WERI-Rb-1 (cell line): Measurements from ENCODE around the gene KRT24.
"Not testable (repeated sequence)": the region's sequence is repeated elsewhere in the genome, so short reads cannot be mapped to it uniquely, and the experiment has no call there.

ENCODE experiments used
- DNase-seq: peaks from one replicate; pipeline ENCODE4 v3.0.0-alpha.2; 2020
- H3K27ac ChIP-seq: fragments of 250-450 bp; sonication (Bioruptor Pico); 2 replicates; pipeline ENCODE4 v1.5.1; 2020; ENCODE audit warnings: mild to moderate bottlenecking, moderate library complexity
- H3K27me3 ChIP-seq: fragments of 250-450 bp; sonication (Bioruptor Pico); 2 replicates; pipeline ENCODE4 v1.5.1; 2021; ENCODE audit warnings: mild to moderate bottlenecking, low read depth, moderate library complexity; ENCODE audit not compliant: insufficient read depth, severe bottlenecking
- H3K36me3 ChIP-seq: fragments of 250-450 bp; sonication (Bioruptor Pico); 2 replicates; pipeline ENCODE4 v1.5.1; 2020; ENCODE audit warnings: mild to moderate bottlenecking, moderate library complexity
- H3K4me3 ChIP-seq: 2 replicates; pipeline ENCODE4 v1.5.1; 2011; ENCODE audit warnings: low read depth, mild to moderate bottlenecking, control low read depth, low read length
- H3K9me3 ChIP-seq: fragments of 250-450 bp; sonication (Bioruptor Pico); 2 replicates; pipeline ENCODE4 v1.5.1; 2021; ENCODE audit warnings: mild to moderate bottlenecking, moderate library complexity; ENCODE audit not compliant: severe bottlenecking
- TF ChIP-seq, protein P1 (sequence below): IDR thresholded peaks from 2 replicates; pipeline ENCODE4 v1.5.1; 2011; ENCODE audit warnings: low read depth, mild to moderate bottlenecking, control low read depth, inconsistent platforms, low read length

Gene KRT24

GRCh38 chr17:40703652-40704051 lies at the start of gene KRT24:
TSS of gene KRT24 (minus strand) at chr17:40703752. CDS start at chr17:40703693, 59 bp downstream.
- Histone ChIP-seq H3K27ac (no peak within 1 kb of the TSS), H3K36me3 (no peaks in the 10 kb centered on the region), H3K27me3 (peaks cover 95% of the 10 kb centered on the region), H3K9me3 (peaks cover 6% of the 10 kb centered on the region), H3K4me3 (no peak within 1 kb of the TSS)
- no peak for DNase-seq
- TF ChIP-seq, protein P1, sequence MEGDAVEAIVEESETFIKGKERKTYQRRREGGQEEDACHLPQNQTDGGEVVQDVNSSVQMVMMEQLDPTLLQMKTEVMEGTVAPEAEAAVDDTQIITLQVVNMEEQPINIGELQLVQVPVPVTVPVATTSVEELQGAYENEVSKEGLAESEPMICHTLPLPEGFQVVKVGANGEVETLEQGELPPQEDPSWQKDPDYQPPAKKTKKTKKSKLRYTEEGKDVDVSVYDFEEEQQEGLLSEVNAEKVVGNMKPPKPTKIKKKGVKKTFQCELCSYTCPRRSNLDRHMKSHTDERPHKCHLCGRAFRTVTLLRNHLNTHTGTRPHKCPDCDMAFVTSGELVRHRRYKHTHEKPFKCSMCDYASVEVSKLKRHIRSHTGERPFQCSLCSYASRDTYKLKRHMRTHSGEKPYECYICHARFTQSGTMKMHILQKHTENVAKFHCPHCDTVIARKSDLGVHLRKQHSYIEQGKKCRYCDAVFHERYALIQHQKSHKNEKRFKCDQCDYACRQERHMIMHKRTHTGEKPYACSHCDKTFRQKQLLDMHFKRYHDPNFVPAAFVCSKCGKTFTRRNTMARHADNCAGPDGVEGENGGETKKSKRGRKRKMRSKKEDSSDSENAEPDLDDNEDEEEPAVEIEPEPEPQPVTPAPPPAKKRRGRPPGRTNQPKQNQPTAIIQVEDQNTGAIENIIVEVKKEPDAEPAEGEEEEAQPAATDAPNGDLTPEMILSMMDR, result no peak

DNA sequence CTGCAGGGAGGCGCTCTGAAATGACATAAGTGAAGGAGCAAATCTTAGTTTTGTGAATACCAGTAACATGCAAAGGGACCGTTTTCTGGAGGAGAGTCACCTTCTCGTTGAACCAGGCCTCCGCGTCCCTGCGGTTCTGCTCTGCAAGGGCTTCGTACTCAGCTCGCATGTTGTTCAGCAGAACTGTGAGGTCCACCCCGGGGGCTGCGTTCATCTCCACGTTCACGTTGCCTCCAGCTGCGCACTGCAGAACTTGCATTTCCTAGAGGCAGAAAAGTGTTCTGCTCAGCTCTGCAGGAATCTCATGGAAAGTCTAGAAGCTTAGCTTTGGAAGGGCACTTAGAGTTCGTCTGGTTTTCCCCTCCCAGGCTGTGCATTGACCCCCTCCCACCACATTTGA lies 47.5 kb upstream of the KRT24 start:
- H3K36me3 ChIP-seq, result no peaks in the 10 kb centered on the region
- H3K9me3 ChIP-seq, result peaks cover 7% of the 10 kb centered on the region
- no peak overlapping the region for H3K4me3 ChIP-seq
- TF ChIP-seq, protein P1, result no peak
- DNase-seq, result no peak
- peaks cover 91% of the 10 kb centered on the region for H3K27me3 ChIP-seq
- H3K27ac ChIP-seq, result no peak overlapping the region

DNA sequence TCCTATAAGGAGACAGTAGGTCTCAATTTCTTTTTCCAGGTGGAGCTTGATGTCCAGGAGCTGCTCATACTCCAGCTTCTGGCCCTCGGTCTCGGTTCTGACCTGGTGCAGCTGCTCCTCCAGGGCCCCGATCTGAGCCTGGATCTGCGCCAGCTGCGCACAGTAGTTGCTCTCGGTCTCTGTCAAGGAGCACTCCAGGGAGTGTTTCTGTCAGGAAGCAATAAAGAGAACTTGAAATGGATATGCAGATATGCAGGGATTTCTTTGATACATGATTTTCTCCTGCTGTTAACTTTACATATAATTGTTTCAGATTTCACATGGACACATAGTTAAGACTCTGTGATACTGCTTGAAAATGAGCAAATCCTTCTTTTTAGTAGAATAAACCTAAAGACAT lies 46.8 kb upstream of the KRT24 start:
- TF ChIP-seq, protein P1, result no peak
- Histone ChIP-seq H3K27me3 (peaks cover 91% of the 10 kb centered on the region), H3K36me3 (no peaks in the 10 kb centered on the region), H3K27ac (no peak overlapping the region), H3K9me3 (peaks cover 7% of the 10 kb centered on the region), H3K4me3 (no peak overlapping the region)
- no peak for DNase-seq

DNA sequence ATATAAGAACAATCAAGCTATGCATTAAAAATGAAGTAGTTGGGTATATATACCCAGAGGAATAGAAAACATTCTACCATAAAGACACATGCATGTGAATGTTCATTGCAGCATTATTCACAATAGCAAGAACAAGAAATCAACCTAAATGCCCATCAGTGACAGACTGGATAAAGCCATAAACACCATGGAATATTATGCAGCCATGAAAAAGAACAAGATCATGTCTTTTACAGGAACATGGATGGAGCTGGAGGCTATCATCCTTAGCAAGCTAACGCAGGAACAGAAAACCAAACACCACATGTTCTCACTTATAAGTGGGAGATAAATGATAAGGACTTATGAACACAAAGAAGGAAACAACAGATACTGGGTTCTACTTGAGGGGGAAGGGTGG lies 45.1 kb upstream of the KRT24 start:
- H3K36me3 ChIP-seq, H3K4me3 ChIP-seq, DNase-seq, H3K27ac ChIP-seq, H3K9me3 ChIP-seq: not testable (repeated sequence)
- H3K27me3 ChIP-seq, result peaks cover 91% of the 10 kb centered on the region

- Histone ChIP-seq H3K27me3 (peaks cover 95% of the 10 kb centered on the region), H3K27ac (no peak overlapping the region), H3K36me3 (no peaks in the 10 kb centered on the region), H3K9me3 (peaks cover 34% of the 10 kb centered on the region), H3K4me3 (no peak overlapping the region)
- DNase-seq, result no peak
- TF ChIP-seq, protein P1, result no peak
Observed at GRCh38 chr17:40738553-40738952, 35.0 kb upstream of the KRT24 start.

GRCh38 chr17:40735016-40735415 lies 31.5 kb upstream of the KRT24 start:
- no peak for DNase-seq
- Histone ChIP-seq H3K9me3 (peaks cover 14% of the 10 kb centered on the region), H3K36me3 (no peaks in the 10 kb centered on the region), H3K27me3 (peaks cover 91% of the 10 kb centered on the region), H3K27ac (no peak overlapping the region), H3K4me3 (no peak overlapping the region)
- TF ChIP-seq, protein P1, result no peak
